Activated CD4-positive, CD25-positive, alpha-beta regulatory T cell treated with anti-CD3 and anti-CD28 coated beads, Interleukin-2, amount 50 U/mL, for 16 hours (primary cell): ENCODE data around the gene HMBS.
"Not testable (repeated sequence)": the region's sequence is repeated elsewhere in the genome, so short reads cannot be mapped to it uniquely, and the experiment has no call there.

Source experiments
- DNase-seq: peaks from one replicate; pipeline ENCODE4 v3.0.0-alpha.2; 2020; ENCODE audit warnings: low read depth, low spot score

The HMBS gene

GRCh38 chr11:119084663-119085436 lies at the start of gene HMBS:
TSS of gene HMBS (plus strand) at chr11:119084881. CDS start at chr11:119085034, 153 bp downstream.
- peak; percentile 84 for DNase-seq

- DNase-seq = no peak
These were observed 45.8 kb upstream of the HMBS start for GRCh38 chr11:119038884-119039283.

DNA sequence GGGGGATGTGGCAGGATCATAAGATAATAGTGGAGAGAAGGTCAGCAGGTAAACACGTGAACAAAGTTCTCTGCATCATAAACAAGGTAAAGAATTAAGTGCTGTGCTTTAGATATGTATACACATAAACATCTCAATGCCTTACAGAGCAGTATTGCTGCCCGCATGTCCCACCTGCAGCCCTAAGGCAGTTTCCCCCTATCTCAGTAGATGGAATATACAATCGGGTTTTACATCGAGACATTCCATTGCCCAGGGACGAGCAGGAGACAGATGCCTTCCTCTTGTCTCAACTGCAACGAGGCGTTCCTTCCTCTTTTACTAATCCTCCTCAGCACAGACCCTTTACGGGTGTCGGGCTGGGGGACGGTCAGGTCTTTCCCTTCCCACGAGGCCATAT lies 45.2 kb upstream of the HMBS start:
- not testable (repeated sequence) for DNase-seq

DNA sequence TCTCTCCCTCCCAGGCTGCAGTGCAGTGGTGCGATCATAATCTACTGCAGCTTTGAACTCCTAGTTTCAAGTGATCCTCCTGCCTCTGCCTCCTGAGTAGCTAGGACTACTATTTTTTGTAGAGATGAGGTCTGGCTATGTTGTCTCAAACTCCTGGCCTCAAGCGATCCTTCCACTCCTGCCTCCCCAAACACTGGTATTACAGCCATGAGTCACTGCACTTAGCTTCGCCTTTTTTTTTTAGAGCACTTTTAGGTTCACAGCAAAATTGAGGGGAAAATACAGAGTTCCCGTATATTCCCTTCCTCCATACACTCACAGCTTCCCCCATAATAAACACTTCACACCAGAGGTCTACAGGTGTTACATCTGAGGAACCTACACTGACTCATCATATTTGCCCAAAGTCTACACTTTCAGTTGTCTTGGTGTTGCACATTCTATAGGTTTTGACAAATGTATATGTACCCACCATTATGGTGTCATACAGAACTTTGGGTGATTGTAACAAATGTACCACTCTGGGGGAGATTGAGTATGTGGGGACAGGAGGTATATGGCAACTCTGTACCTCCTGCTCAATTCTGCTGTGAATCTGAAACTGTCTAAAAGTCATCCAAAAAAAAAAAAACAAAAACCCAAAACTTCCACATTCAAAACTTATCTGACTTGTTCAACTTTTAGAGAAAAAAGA lies 42.7 kb upstream of the HMBS start:
- no peak for DNase-seq

DNA sequence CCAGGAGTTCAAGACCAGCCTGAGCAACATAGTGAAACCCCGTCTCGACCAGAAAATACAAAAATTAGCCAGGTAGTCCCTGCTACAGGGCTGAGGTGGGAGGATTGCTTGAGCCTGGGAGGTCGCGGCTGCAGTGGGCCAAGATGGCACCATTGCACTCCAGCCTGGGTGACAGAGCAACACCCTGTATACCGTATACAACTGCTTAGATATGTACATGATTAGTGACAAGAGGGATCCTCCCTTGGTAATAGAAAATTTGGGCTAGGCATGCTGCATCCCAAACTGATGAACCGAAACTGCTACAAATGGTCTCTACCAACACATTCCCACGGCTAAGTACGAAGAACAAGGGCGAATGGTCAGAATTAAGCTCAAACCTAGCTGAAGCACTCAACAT lies 41.8 kb upstream of the HMBS start:
- DNase-seq = no peak

DNA sequence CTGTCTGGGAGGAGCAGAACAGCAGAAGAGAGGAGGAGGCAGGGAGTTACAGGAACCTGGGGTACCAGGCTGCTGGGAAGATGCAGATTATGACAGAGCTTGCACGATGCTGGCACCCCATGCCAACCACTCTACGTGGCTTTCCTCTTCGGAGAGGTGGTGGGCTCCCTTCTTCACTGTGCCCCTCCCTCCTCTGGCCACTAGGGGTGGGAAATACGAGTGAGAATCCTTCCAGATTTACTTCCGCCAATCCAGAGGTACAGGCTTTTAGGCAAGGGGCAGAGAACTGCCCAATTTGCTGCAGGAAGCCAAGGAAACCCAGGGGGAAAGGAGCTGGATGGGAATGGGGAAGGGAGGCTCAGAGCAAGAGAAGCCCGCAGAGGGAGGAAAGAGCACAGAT lies 40.0 kb upstream of the HMBS start:
- no peak for DNase-seq

GRCh38 chr11:119046489-119046888 lies 38.2 kb upstream of the HMBS start:
- DNase-seq = no peak

GRCh38 chr11:119047205-119047604 lies 37.5 kb upstream of the HMBS start:
- DNase-seq = no peak

DNA sequence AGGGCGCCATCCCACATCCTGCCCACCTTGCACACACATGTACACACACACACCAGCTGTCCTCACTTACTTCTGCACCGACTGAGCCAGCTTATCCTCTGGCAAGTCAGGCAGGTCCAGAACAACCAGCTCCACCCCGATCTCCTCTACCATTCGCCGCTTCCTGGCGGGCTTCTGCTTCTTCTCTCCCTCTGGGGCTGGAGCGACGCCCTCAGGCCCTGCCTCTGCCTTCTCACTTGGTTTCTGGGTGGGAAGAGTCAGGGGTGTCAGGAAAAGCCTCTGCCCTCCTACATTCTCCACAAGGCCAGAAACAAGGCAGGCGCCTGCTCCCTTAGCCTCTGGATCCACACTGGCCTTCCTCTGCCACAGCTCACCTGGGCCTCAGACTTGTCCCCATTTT lies 36.0 kb upstream of the HMBS start:
- no peak for DNase-seq

GRCh38 chr11:119049081-119049480 lies 35.6 kb upstream of the HMBS start:
- DNase-seq = no peak

DNA sequence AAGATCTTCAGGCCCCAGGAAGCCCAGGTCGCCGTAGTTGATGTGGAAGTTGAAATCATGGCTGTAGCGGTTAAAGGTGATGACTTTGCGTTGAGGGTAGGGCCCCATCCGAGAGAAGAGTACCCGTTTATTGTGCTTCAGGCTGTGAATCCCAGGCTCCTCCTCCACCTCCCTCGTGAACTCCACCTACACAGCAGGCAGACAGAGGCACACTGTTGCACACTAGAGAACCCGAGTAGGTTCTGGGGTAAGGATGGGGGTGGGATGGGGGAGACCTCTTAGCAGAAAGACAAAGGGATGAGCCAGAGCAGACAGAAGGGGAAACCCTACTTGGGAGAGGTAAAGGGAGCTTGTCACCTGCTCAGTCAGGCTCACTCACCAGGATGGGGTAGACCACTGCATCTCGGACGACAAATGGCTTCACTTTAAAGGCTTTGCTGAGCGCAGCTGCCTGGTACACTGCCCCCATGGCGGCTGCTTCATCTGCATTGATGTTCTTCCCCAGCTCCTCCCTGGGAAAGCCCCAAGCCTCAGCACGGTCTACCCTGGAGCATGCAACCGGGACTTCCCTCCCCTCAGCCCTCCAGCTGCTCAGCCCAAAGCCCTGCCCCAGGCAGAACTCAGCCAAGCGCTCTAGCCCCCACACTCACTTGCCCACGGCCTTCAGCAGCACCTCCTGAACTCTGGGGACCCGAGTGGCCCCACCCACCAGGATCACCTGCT lies 33.1 kb upstream of the HMBS start:
- DNase-seq = no peak

DNA sequence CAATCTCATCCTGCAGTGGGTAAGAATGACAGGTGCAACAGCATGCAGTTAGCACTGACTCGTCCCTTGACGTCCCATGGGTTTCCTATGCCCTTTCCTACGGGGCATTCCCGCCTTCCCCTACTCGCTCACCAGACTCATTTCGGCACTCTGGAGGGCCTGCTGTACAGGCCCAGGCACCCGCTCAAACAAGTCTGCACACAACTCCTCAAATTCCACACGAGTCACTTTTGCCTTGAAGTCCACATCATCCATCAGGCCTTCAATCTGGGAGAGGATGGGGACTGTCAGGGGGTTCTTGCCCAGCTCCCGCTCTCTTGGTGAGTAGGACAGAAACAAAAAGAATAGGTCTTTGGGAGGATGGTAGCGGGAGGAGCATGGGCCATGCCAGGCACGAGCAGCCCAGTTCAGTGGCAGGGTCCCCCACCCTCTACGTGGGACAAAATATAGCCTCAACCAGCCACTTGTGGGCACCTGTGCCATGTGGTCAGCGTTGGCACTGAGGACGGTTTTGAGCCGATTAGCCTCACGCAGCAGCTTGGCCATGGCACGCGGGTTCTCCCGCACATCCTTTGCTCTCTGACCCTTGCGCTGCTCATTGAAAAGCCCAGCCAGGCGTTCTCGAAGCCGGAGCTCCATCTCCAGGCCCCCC lies 32.4 kb upstream of the HMBS start:
- no peak for DNase-seq

DNA sequence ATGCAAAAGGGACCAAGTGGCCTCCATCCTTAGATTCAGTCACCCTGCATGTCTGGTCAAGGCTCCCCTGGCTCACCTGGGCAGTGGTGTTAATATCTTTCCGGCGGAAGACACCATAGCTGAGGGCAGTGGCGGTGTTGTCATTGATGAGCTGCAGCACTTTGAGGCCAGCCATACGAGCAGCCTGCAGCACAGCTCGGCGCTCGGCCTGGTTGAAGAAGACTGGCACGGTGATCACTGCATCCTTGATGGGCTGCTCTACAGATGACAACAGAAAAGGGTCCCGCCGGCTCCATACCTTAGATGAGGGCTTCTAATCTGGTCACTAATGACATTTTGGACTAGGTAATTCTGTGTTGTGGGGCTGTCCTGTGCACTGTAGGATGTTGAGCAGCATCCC lies 30.3 kb upstream of the HMBS start:
- DNase-seq = no peak

GRCh38 chr11:119055901-119056300 lies 28.8 kb upstream of the HMBS start:
- DNase-seq = no peak

GRCh38 chr11:119056421-119056999 lies 28.2 kb upstream of the HMBS start:
- DNase-seq = no peak

DNA sequence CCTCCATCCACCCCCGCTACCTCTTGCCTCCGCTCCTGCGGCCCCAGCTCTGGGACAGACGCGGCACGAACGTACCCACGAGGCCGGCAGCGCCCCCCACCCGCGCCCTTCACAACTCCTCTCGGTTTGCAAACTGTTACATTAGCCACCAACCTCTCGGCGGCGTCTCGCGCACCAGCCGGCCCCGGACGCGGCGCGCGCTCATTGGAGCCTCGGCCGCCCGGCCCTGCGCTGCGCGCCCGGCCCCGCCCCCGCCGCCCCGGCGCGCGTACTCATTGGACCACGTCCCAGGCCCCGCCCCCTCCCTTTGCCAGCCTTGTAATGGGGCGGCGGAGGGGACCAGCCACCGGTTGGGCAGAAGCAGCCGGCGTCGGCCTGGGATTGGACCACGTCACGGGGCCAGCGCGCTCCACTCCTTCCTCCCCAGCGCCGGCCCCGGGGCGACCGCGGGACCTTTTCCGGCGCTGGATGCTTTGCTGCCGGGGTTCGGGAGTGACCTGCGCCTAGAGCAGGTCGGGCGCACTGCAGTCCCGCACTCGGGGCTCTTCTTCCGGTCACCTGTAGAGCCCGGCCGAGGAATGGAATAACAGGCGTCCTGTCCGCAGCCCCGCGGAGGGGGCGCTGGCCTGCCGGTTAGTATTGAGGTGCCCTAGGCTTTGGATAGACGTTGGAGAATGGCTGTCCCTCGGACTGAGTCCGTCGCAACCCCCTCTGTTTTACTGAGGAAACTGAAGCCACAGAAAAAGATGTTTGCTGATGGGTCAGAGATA lies 27.5 kb upstream of the HMBS start, which contains the start of gene HYOU1:
Gene HYOU1, minus strand, starts transcription at position 206 of the 770 bp plus-strand sequence. CDS start 1,045 bp downstream, outside the sequence.
- DNase-seq = peak; percentile 95

DNA sequence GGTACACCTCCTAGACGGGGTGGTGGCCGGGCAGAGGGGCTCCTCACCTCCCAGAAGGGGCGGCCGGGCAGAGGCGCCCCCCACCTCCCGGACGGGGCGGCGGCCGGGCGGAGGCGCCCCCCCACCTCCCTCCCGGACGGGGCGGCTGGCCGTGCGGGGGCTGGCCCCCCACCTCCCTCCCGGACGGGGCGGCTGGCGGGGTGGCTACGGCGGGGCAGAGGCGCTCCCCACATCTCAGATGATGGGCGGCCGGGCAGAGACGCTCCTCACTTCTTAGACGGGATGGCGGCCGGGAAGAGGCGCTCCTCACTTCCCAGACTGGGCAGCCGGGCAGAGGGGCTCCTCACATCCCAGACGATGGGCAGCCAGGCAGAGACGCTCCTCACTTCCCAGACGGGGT lies 25.6 kb upstream of the HMBS start:
- DNase-seq = not testable (repeated sequence)

DNA sequence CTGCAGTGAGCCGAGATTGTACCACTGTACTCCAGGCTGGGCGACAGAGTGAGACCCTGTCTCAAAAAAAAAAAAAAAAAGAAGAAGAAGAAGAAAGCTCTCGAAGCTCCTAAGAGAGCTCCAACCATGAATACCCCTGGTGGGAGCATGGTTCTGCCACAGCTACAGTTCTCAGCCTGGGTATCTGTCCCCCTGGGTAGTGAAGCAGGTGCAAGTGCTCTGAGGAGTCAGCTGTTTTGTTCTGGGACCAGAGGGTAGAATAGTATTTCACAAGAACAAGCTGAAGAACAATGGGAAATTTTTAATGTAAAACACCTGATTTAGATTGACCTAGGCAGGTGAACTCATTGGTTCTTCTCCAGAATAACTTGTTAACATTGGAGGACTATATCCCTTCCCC lies 23.4 kb upstream of the HMBS start:
- DNase-seq = no peak

DNA sequence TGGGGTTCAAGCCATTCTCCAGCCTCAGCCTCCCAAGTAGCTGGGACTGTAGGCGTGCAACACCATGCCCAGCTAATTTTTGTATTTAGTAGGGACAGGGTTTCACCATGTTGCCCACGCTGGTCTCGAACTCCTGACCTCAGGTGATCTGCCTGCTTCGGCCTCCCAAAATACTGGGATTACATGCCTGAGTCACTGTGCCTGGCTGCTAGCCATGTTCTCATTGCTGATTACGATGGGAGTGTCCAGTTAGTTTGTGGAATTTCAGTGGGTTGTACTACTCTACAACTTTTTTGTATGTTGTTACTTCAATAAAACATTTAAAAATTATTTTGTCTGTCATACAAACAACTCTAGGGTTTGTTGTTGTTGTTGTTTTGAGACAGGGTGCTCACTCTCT lies 21.9 kb upstream of the HMBS start:
- DNase-seq = no peak

DNA sequence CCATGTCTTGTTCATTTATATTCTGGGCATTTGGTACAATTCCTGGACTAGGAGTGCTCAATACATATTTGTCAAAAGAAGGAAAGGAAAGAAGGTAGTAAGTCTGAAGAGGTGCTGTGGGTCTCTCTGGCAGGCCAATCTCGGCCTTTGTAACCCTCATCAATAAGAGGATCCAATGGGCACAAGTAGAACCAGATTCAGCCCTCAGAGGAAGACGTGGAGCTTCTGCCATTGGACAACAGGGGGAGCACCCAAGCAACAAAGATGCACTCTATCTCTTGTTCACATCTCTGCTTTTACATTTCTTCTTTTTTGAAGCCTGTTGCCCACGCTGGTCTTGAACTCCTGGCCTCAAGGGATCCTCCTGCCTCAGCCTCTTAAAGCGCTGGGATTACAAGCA lies 19.3 kb upstream of the HMBS start:
- no peak for DNase-seq
